ENCODE results near the gene SYNRG. TPM values are rescaled to one million over a fixed set of nuclear protein-coding genes. Genes with fewer than 3 reads are reported as not detected.

The SYNRG gene
- polyA plus RNA-seq, 2 of the 4 experiments (the other 2 are of a cell fraction): 13.1 to 17.4 TPM

DNA sequence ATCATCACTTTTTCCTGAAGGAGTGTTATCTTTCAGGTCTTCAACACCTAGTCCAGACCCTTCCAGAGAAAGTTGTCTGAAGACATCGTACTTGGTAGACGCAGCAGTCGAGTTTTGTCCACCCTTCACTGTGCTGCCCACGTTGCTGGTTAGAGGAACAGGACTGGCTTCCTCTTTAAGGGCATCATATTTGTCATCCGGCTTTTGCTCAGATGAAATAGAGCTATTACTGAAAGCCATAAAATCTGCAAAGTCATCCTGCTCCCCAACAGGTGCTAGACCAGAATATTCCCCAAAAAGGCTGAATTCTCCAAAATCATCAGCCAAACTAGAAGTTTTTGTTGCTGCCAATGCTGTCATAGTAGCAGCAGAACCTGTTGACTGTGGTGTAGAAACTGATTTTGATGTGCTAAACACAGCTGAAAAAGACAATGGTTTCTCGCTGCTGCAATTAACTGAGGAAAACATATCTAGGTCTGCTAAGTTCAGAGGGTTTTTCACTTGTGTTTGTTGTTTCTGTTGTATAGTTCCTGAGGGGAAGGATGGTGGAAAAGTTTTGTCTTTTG, 55.7 kb downstream of the SYNRG start:
- no peak for DNase-seq (ENCODE audit: low read depth in 1 of 2, low spot score in 1 of 2)
- POLR2A ChIA-PET: no interaction called here

DNA sequence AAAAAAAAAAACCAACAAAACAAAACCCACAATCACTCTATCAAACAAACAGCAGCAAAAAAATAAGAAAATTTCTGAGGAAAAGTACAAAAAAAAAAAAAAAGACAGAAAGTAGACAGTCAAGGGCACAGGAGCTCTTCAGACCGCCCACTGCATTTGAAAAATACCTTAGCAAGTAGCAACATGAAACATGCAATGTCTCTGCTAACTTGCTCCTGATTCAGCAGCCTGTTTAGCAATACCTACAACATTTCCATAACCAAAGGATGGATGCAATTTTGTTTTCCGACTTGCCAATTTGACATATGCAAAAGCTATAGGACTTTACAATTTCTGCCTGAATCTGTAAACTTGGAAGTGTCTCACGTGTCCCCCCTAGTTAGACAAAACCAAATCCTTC, 57.4 kb downstream of the SYNRG start:
- ATAC-seq (no peak), FAIRE-seq (no peak), DNase-seq (ENCODE audit: low read depth in 1 of 2, low spot score in 1 of 2) (no peak)
- Histone ChIP-seq H3K4me2 (no peak overlapping the region), H3K4me1 (no peaks in the 10 kb centered on the region), H3K4me3 (no peak overlapping the region), H3K9me3 (no peaks in the 10 kb centered on the region), H3K27ac (no peak overlapping the region)
- ChIA-PET CTCF (interaction anchor here (0.7 to 10.5 kb wide), 5 partner anchors 19 to 179 kb away, joined by 3 to 66 read pairs (median 4); no protein-coding TSS in a partner anchor), POLR2A (no interaction called here)
- 95% methylated on average over 3 of the region's 3 CpGs for WGBS (ENCODE audit: missing lambda C conversion rate)
- TF ChIP-seq FOSL2 (IDR thresholded peaks at IDR 0.05) (no peak), FOSL2 (CRISPR knock-in tag; IDR thresholded peaks at IDR 0.05) (no peak), CHD2 (IDR thresholded peaks at IDR 0.05; ENCODE audit: low read length, partially characterized antibody) (no peak), JUN (IDR thresholded peaks at IDR 0.05) (no peak), EP300 (IDR thresholded peaks at IDR 0.05) (no peak), EHMT2 (IDR thresholded peaks at IDR 0.05; ENCODE audit: low read depth) (no peak), TP53 (CRISPR knock-in tag; IDR thresholded peaks at IDR 0.05) (no peak), HOXB13 (CRISPR knock-in tag; IDR thresholded peaks at IDR 0.05; ENCODE audit: low read depth) (no peak), BHLHE40 (IDR thresholded peaks at IDR 0.05; ENCODE audit: low read depth, low read length) (no peak), TFCP2L1 (CRISPR knock-in tag; IDR thresholded peaks at IDR 0.05) (no peak), ESRRA (IDR thresholded peaks at IDR 0.05; ENCODE audit: borderline replicate concordance, low read length) (no peak), RARB (CRISPR knock-in tag; IDR thresholded peaks at IDR 0.05) (no peak), ZFP36 (IDR thresholded peaks at IDR 0.05; ENCODE audit: borderline replicate concordance, partially characterized antibody) (no peak), CEBPB (IDR thresholded peaks at IDR 0.05) (no peak), RFX5 (IDR thresholded peaks at IDR 0.05) (no peak), FOXS1 (CRISPR knock-in tag; IDR thresholded peaks at IDR 0.05) (no peak), MAZ (IDR thresholded peaks at IDR 0.05; ENCODE audit: borderline replicate concordance, low read depth, low read length) (no peak)
- TF ChIP-seq, protein P1, sequence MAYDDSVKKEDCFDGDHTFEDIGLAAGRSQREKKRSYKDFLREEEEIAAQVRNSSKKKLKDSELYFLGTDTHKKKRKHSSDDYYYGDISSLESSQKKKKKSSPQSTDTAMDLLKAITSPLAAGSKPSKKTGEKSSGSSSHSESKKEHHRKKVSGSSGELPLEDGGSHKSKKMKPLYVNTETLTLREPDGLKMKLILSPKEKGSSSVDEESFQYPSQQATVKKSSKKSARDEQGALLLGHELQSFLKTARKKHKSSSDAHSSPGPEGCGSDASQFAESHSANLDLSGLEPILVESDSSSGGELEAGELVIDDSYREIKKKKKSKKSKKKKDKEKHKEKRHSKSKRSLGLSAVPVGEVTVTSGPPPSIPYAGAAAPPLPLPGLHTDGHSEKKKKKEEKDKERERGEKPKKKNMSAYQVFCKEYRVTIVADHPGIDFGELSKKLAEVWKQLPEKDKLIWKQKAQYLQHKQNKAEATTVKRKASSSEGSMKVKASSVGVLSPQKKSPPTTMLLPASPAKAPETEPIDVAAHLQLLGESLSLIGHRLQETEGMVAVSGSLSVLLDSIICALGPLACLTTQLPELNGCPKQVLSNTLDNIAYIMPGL (CRISPR knock-in tag; IDR thresholded peaks at IDR 0.05; ENCODE audit: borderline replicate concordance): no peak

More for the DNA sequence above, 55.7 kb downstream of the SYNRG start:
- Histone ChIP-seq H3K4me1 (no peaks in the 10 kb centered on the region), H3K4me2 (no peak overlapping the region), H3K9me3 (no peaks in the 10 kb centered on the region), H3K27ac (peak overlapping the region in 1 of 2 experiments; percentile 9; a peak in 1 of 6 replicates), H3K4me3 (no peak overlapping the region)
- TF ChIP-seq NFE2L2 (conservative IDR thresholded peaks at IDR 0.05; ENCODE audit: low read length): peak; percentile 55; the same call in 1 of the 2 replicates
- no peak for TF ChIP-seq RFX5 (IDR thresholded peaks at IDR 0.05)
- TF ChIP-seq, protein P2, sequence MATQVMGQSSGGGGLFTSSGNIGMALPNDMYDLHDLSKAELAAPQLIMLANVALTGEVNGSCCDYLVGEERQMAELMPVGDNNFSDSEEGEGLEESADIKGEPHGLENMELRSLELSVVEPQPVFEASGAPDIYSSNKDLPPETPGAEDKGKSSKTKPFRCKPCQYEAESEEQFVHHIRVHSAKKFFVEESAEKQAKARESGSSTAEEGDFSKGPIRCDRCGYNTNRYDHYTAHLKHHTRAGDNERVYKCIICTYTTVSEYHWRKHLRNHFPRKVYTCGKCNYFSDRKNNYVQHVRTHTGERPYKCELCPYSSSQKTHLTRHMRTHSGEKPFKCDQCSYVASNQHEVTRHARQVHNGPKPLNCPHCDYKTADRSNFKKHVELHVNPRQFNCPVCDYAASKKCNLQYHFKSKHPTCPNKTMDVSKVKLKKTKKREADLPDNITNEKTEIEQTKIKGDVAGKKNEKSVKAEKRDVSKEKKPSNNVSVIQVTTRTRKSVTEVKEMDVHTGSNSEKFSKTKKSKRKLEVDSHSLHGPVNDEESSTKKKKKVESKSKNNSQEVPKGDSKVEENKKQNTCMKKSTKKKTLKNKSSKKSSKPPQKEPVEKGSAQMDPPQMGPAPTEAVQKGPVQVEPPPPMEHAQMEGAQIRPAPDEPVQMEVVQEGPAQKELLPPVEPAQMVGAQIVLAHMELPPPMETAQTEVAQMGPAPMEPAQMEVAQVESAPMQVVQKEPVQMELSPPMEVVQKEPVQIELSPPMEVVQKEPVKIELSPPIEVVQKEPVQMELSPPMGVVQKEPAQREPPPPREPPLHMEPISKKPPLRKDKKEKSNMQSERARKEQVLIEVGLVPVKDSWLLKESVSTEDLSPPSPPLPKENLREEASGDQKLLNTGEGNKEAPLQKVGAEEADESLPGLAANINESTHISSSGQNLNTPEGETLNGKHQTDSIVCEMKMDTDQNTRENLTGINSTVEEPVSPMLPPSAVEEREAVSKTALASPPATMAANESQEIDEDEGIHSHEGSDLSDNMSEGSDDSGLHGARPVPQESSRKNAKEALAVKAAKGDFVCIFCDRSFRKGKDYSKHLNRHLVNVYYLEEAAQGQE (IDR thresholded peaks at IDR 0.05): no peak
- TF ChIP-seq, protein P3, sequence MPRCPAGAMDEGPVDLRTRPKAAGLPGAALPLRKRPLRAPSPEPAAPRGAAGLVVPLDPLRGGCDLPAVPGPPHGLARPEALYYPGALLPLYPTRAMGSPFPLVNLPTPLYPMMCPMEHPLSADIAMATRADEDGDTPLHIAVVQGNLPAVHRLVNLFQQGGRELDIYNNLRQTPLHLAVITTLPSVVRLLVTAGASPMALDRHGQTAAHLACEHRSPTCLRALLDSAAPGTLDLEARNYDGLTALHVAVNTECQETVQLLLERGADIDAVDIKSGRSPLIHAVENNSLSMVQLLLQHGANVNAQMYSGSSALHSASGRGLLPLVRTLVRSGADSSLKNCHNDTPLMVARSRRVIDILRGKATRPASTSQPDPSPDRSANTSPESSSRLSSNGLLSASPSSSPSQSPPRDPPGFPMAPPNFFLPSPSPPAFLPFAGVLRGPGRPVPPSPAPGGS (IDR thresholded peaks at IDR 0.05): no peak
- TF ChIP-seq GATA3 (IDR thresholded peaks at IDR 0.05; ENCODE audit: borderline replicate concordance): no peak
- TF ChIP-seq MAFK (IDR thresholded peaks at IDR 0.05; ENCODE audit: partially characterized antibody): peak; percentile 56
- CTCF ChIA-PET: interaction anchor here (0.8 to 10.5 kb wide), 4 partner anchors 17 to 97 kb away, joined by 3 to 66 read pairs (median 3); no protein-coding TSS in a partner anchor
- WGBS (ENCODE audit: missing lambda C conversion rate): 90% methylated on average over 6 of the region's 6 CpGs
- ATAC-seq: no peak
- no peak for FAIRE-seq

Measured in A549 (cell line).